GM23338 (cell line): ENCODE data around the gene DRC1.

Experiments
- CREB1 ChIP-seq: fragments of 250-450 bp; sonication (Bioruptor Pico); IDR thresholded peaks from 2 replicates; pipeline ENCODE4 v1.5.0; 2020; ENCODE audit warnings: low read depth, mild to moderate bottlenecking, moderate library complexity
- EZH2 ChIP-seq: fragments of 200-600 bp; sonication (generic); IDR thresholded peaks from one replicate; pipeline ENCODE4 v1.8.0; 2017; ENCODE audit warnings: antibody characterized with exemption, mild to moderate bottlenecking, low read depth; ENCODE audit not compliant: unreplicated experiment
- EZH2phosphoT487 ChIP-seq: fragments of 200-600 bp; sonication (generic); IDR thresholded peaks from one replicate; pipeline ENCODE4 v1.8.1; 2018; ENCODE audit warnings: antibody characterized with exemption; ENCODE audit not compliant: unreplicated experiment
- JUNB ChIP-seq: IDR thresholded peaks from one replicate; pipeline ENCODE4 v1.6.1; 2016; ENCODE audit warnings: antibody characterized with exemption; ENCODE audit not compliant: unreplicated experiment
- NANOG ChIP-seq: IDR thresholded peaks from 2 replicates; pipeline ENCODE4 v1.6.1; 2016; ENCODE audit warnings: antibody characterized with exemption, borderline replicate concordance
- POLR2AphosphoS5 ChIP-seq: IDR thresholded peaks from 2 replicates; pipeline ENCODE4 v1.6.1; 2016; ENCODE audit warnings: antibody characterized with exemption, low read depth
- ZNF331 ChIP-seq: fragments of 250-450 bp; sonication (Bioruptor Pico); IDR thresholded peaks from 2 replicates; pipeline ENCODE4 v1.5.0; 2020; ENCODE audit warnings: low read depth, mild to moderate bottlenecking, moderate library complexity
- TF ChIP-seq, protein P1 (sequence below), 2 experiments: fragments of 200-600 bp in 1 of 2; sonication (generic) in 1 of 2; conservative IDR thresholded peaks; 2 replicates each; pipeline versions ENCODE4 v1.5.1 to v1.6.1; 2016 to 2017; ENCODE audit warnings: antibody characterized with exemption in 2 of 2, low read depth in 2 of 2, mild to moderate bottlenecking in 2 of 2, moderate library complexity in 1 of 2
- TF ChIP-seq, protein P2 (sequence below): IDR thresholded peaks from one replicate; pipeline ENCODE4 v1.6.1; 2018; ENCODE audit warnings: antibody characterized with exemption; ENCODE audit not compliant: unreplicated experiment

DNA sequence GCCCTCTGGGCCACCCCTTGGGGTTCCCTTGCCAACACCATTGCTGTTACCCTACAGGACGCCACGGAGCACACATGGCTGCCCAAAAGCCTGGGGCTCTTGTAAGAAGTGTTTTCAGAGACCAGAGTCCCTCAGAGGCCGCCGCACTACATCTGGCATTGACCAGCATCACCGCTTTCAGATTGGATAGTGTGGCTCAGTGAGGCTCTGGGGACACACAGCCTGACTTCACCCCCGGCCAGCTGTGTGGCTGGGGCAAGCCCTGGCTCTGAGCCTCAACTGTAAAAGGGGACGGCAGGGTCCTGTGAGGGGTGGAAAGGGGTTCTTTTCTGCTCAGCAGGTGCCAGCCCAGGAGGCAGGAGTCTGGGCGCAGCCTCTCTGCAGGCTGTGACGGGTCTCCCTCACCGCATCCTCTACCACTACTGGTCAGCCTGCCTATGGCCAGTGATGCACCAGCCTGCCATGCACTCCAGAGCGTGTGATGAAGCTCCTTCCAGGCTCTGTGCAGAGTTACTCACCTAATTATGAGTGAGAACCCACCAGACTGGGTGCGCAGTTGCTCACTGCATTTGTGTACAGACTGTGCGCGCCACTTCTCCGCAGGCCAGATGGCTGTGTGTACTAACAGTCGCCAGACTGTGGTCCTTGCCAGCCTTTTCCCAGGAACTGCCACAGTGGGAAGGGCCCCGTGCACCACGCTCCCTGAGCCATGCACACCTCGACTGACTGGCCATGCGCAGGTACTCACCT lies 86.9 kb downstream of the DRC1 start:
- no peak for TF ChIP-seq CREB1 (CRISPR knock-in tag)
- TF ChIP-seq, protein P1, sequence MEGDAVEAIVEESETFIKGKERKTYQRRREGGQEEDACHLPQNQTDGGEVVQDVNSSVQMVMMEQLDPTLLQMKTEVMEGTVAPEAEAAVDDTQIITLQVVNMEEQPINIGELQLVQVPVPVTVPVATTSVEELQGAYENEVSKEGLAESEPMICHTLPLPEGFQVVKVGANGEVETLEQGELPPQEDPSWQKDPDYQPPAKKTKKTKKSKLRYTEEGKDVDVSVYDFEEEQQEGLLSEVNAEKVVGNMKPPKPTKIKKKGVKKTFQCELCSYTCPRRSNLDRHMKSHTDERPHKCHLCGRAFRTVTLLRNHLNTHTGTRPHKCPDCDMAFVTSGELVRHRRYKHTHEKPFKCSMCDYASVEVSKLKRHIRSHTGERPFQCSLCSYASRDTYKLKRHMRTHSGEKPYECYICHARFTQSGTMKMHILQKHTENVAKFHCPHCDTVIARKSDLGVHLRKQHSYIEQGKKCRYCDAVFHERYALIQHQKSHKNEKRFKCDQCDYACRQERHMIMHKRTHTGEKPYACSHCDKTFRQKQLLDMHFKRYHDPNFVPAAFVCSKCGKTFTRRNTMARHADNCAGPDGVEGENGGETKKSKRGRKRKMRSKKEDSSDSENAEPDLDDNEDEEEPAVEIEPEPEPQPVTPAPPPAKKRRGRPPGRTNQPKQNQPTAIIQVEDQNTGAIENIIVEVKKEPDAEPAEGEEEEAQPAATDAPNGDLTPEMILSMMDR (conservative IDR thresholded peaks at IDR 0.05; ENCODE audit: low read depth in 2 of 2), result no peak
- TF ChIP-seq, protein P2, sequence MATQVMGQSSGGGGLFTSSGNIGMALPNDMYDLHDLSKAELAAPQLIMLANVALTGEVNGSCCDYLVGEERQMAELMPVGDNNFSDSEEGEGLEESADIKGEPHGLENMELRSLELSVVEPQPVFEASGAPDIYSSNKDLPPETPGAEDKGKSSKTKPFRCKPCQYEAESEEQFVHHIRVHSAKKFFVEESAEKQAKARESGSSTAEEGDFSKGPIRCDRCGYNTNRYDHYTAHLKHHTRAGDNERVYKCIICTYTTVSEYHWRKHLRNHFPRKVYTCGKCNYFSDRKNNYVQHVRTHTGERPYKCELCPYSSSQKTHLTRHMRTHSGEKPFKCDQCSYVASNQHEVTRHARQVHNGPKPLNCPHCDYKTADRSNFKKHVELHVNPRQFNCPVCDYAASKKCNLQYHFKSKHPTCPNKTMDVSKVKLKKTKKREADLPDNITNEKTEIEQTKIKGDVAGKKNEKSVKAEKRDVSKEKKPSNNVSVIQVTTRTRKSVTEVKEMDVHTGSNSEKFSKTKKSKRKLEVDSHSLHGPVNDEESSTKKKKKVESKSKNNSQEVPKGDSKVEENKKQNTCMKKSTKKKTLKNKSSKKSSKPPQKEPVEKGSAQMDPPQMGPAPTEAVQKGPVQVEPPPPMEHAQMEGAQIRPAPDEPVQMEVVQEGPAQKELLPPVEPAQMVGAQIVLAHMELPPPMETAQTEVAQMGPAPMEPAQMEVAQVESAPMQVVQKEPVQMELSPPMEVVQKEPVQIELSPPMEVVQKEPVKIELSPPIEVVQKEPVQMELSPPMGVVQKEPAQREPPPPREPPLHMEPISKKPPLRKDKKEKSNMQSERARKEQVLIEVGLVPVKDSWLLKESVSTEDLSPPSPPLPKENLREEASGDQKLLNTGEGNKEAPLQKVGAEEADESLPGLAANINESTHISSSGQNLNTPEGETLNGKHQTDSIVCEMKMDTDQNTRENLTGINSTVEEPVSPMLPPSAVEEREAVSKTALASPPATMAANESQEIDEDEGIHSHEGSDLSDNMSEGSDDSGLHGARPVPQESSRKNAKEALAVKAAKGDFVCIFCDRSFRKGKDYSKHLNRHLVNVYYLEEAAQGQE, result no peak
- no peak for TF ChIP-seq NANOG
- TF ChIP-seq POLR2AphosphoS5, result no peak
- no peak for TF ChIP-seq EZH2
- TF ChIP-seq ZNF331 (CRISPR knock-in tag), result no peak
- TF ChIP-seq EZH2phosphoT487, result no peak
- TF ChIP-seq JUNB, result no peak
